GM19193 (cell line): ENCODE results near the gene ACOT7.

Source experiments
- POLR2A ChIP-seq: IDR thresholded peaks from 4 replicates; pipeline ENCODE4 v1.6.1; 2011; ENCODE audit not compliant: insufficient read depth, insufficient read length; ENCODE audit errors: extremely low read depth

Gene ACOT7

GRCh38 chr1:6314503-6314902, 79.1 kb downstream of the ACOT7 start:
- TF ChIP-seq POLR2A = no peak

DNA sequence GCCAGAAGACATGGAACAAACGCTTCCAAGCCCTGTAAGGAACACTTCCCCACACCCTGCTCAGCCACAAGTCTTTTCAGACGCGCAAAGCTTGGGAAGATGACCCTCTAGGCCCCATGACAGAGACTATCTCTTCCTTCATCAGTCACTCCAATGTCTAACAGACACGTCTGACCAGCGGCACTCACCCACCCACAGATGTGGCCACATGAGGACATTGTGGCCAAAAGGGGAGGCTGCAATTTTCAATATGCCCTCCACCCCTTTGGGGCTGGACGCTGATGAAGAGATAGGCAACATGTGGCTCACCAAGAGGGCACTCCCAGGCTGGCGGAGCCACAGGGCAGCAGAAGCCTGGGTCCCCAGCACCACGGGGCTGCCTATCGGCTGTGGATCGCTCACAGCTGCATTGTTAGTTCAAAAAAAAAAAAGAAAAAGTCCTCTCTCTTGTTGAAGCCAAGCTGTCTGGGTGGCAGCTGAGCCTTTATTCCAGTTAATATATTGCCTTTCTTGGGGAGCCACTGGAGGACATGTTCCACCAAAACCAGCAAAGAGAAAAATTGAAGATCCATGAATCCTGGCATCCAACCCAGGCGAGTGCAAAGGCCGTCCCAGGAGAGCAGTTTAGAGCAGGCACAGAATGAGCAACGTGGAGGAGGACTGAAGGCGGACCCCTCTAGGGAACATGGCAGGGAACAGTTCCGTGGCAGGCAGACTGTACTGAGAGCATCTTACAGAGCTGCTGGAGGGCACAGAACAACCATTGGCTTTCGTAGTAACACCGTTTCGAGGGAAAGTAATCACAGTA, 80.0 kb downstream of the ACOT7 start:
- TF ChIP-seq POLR2A = no peak

- no peak for TF ChIP-seq POLR2A
These were observed 83.3 kb downstream of the ACOT7 start for GRCh38 chr1:6310116-6310848.

DNA sequence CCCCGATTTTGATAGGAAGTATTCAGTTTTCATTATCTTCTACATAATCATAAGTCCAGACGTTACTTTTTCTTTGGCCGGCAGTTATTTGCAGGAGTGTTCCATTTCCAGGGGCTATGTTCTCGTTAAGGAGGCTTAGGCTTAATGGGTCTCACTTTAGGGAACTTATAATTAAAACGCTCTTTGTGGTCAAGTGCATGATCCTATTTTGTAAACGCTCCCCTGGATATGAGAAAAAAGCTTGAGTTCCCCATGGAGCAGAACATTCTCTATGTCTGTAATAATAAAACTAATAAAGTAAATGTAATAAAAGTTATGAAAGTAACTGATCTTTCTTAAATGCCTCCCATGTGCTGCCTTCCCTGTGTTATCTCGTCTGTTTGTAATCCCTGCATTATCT, 84.0 kb downstream of the ACOT7 start:
- no peak for TF ChIP-seq POLR2A

GRCh38 chr1:6308449-6308848, 85.1 kb downstream of the ACOT7 start:
- no peak for TF ChIP-seq POLR2A

GRCh38 chr1:6307099-6307498, 86.5 kb downstream of the ACOT7 start:
- TF ChIP-seq POLR2A = no peak

- TF ChIP-seq POLR2A = no peak
These were observed 90.1 kb downstream of the ACOT7 start for GRCh38 chr1:6303397-6304012.

- TF ChIP-seq POLR2A = no peak
These were observed 91.0 kb downstream of the ACOT7 start for GRCh38 chr1:6302568-6302967.

GRCh38 chr1:6301526-6301925, 92.0 kb downstream of the ACOT7 start:
- no peak for TF ChIP-seq POLR2A

GRCh38 chr1:6300342-6301048, 93.1 kb downstream of the ACOT7 start:
- no peak for TF ChIP-seq POLR2A

GRCh38 chr1:6299557-6300165, 93.9 kb downstream of the ACOT7 start:
- no peak for TF ChIP-seq POLR2A

DNA sequence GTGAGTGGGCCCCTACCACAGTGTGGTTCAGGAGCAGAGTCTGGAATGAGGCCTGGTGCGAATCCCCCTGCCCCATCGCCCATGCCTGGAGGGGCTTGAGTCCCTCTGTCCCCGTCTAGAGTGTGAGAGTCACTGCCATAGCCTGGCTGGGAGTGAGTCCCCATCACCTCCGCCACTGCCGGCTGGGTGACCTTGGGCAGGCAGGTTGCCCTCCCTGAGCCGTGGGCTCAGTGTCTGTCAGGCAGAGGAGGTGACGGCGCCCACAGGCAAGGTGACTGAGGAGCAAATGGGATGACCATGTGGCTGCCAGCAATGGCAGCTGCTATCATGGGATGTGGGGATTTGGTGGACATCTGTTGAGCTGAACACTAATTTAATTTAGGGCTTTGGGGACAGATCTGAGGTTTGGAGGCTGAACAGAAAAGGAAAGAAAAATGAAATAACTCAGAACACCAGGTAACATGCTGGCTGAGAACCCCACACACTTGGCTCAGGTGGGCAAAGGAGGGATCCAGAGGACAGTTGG, 94.6 kb downstream of the ACOT7 start:
- no peak for TF ChIP-seq POLR2A

DNA sequence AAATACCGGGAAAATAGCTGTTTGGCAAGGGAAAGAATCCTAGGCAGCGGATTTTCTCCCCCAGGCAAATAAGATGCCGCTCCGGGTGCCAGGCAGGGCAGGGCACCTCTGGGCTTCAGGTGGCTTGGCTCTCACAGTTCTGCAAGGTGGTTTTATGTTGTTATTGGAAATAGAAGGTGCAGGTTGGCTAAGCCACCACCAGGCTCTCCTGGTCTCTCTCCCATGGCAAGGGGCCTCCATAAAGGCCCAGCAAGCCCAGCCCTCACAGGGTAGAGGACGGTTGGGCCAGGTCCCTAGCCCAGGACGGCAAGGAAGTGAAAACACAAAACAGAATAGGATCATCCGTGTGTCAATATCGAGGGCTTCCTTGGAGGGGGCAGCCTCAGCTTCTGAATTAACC, 95.0 kb downstream of the ACOT7 start:
- TF ChIP-seq POLR2A = no peak

GRCh38 chr1:6295910-6296309, 97.7 kb downstream of the ACOT7 start:
- TF ChIP-seq POLR2A = no peak
